Body of pancreas (tissue), 4 donors: ENCODE results near the gene ENPP6.

Experiments
- POLR2A ChIP-seq, 3 donors: fragments of 450-650 bp; IDR thresholded peaks; one replicate each; pipeline ENCODE4 v1.6.1; 2016; ENCODE audit warnings: antibody characterized with exemption in 3 of 3, mild to moderate bottlenecking in 2 of 3
- TF ChIP-seq, protein P1 (sequence below), 7 experiments: fragments of 450-650 bp in 4 of 7; fragments of 200-600 bp in 3 of 7; sonication (generic) in 3 of 7; IDR thresholded peaks; one replicate each; pipeline ENCODE4 v1.5.1; 2016 to 2019; ENCODE audit warnings: antibody characterized with exemption in 7 of 7

DNA sequence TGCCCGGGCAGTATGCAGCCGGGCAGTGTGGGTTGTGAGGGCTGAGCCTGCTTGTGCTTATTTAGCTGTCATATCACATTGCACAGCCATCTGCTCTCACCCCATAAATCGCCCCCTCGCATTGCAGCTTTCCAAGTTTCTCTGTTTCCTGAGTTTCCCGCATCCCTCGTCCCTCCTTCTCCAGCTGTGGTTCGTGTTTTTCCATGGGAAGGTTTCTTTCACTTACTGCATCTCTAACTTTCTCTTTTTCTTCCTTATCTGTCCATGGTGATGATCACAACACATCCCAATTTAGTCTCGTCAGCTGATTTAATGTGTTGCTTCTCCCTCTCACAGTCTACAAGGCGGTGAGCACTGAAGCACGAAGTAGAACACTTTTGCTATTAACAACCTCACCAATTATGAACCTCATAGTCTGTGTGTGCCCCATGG is 118.1 kb downstream of the ENPP6 start:
- TF ChIP-seq, protein P1, sequence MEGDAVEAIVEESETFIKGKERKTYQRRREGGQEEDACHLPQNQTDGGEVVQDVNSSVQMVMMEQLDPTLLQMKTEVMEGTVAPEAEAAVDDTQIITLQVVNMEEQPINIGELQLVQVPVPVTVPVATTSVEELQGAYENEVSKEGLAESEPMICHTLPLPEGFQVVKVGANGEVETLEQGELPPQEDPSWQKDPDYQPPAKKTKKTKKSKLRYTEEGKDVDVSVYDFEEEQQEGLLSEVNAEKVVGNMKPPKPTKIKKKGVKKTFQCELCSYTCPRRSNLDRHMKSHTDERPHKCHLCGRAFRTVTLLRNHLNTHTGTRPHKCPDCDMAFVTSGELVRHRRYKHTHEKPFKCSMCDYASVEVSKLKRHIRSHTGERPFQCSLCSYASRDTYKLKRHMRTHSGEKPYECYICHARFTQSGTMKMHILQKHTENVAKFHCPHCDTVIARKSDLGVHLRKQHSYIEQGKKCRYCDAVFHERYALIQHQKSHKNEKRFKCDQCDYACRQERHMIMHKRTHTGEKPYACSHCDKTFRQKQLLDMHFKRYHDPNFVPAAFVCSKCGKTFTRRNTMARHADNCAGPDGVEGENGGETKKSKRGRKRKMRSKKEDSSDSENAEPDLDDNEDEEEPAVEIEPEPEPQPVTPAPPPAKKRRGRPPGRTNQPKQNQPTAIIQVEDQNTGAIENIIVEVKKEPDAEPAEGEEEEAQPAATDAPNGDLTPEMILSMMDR (IDR thresholded peaks at IDR 0.05), result no peak
- no peak for TF ChIP-seq POLR2A (IDR thresholded peaks at IDR 0.05)
